K562 (cell line): Measurements from ENCODE around the gene PGS1. TPM values are rescaled to one million over a fixed set of nuclear protein-coding genes. Genes with fewer than 3 reads are reported as not detected.

Experiments used
- ATAC-seq: fragments of 200-7000 bp; cut with Tn5 transposase; 3 replicates; pipeline ENCODE4 v1.9.1; 2020; ENCODE audit warnings: moderate library complexity
- BruUV-seq: library from RNA; stranded (reverse); fragments of 400-500 nt; replicated peaks from 2 replicates; lab custom pipeline; 2021; lab: Mats Ljungman, UMichigan
- CTCF ChIA-PET: fragments of 300-600 bp; formaldehyde crosslinking; extraction: SDS; loops from one replicate; lab custom pipeline; 2021; ENCODE audit warnings: low intra/inter-chr PET ratio; lab: Yijun Ruan, JAX
- POLR2A ChIA-PET: fragments of 300-600, 350-650 bp; sonication (Branson Sonifier 250); formaldehyde crosslinking; extraction: SDS; loops from one replicate; lab custom pipeline; 2021; ENCODE audit warnings: antibody characterized with exemption, inconsistent platforms; lab: Yijun Ruan, JAX
- DNase-seq, 4 experiments: peaks; one replicate each; pipeline versions ENCODE4 v3.0.0 to v3.0.0-alpha.2; 2011 to 2018; ENCODE audit warnings: low spot score in 3 of 4, mixed read lengths in 3 of 4; ENCODE audit errors: extremely low read depth in 1 of 4
- FAIRE-seq: peaks from 2 replicates; lab custom pipeline; 2011; peaks lifted over from hg19 to GRCh38; lab: Jason Lieb, UNC
- H2AFZ ChIP-seq: 2 replicates; pipeline ENCODE4 v1.6.0; 2011; ENCODE audit warnings: low read depth, low read length, control low read depth, inconsistent platforms
- H3K27ac ChIP-seq: fragments of 200-600 bp; 3 replicates; pipeline ENCODE4 v1.8.0; 2011; ENCODE audit warnings: low read depth, mild to moderate bottlenecking, control low read depth, inconsistent platforms, low read length, moderate library complexity, mixed read lengths; ENCODE audit errors: extremely low read depth
- H3K27me3 ChIP-seq, 2 experiments: fragments of 300-600 bp in 1 of 2; 2 replicates in 1 of 2; 3 replicates in 1 of 2; pipeline versions ENCODE4 v1.6.0 to v1.8.0; 2011; ENCODE audit warnings: inconsistent platforms in 2 of 2, low read length in 2 of 2, mild to moderate bottlenecking in 1 of 2, mixed read lengths in 1 of 2, moderate library complexity in 1 of 2; ENCODE audit not compliant: control insufficient read depth in 2 of 2, insufficient read depth in 2 of 2
- H3K36me3 ChIP-seq: fragments of 300-600 bp; 3 replicates; pipeline ENCODE4 v1.8.0; 2011; ENCODE audit warnings: mild to moderate bottlenecking, low read length, inconsistent platforms; ENCODE audit not compliant: control insufficient read depth, insufficient read depth
- H3K4me1 ChIP-seq, 2 experiments: fragments of 200-600 bp in 1 of 2; replicated peaks in 1 of 2; 2 replicates in 1 of 2; 3 replicates in 1 of 2; pipeline versions ENCODE4 v1.5.1 to v1.8.0; 2011; ENCODE audit warnings: inconsistent platforms in 2 of 2, low read length in 2 of 2, mild to moderate bottlenecking in 1 of 2, mixed read lengths in 1 of 2, moderate library complexity in 1 of 2; ENCODE audit not compliant: control insufficient read depth in 2 of 2, insufficient read depth in 2 of 2
- H3K4me2 ChIP-seq: 2 replicates; pipeline ENCODE4 v1.6.1; 2011; ENCODE audit warnings: low read length, control low read depth, inconsistent platforms, mixed read lengths; ENCODE audit not compliant: insufficient read depth
- H3K4me3 ChIP-seq: fragments of 200-600 bp; sonication (generic), shearing (Covaris generic); 2 replicates; pipeline ENCODE4 v1.5.1; 2016; ENCODE audit warnings: control low read depth, inconsistent platforms
- H3K79me2 ChIP-seq: fragments of 200-600 bp; 3 replicates; pipeline ENCODE4 v1.8.0; 2011; ENCODE audit warnings: low read length, inconsistent platforms; ENCODE audit not compliant: control insufficient read depth, insufficient read depth
- H3K9ac ChIP-seq, 2 experiments: 2 replicates each; pipeline versions ENCODE4 v1.6.0 to v1.6.1; 2011; ENCODE audit warnings: low read depth in 2 of 2, low read length in 2 of 2, control low read depth in 1 of 2, inconsistent platforms in 1 of 2, mild to moderate bottlenecking in 1 of 2, mixed read lengths in 1 of 2; ENCODE audit not compliant: insufficient read depth in 1 of 2
- H3K9me1 ChIP-seq: one replicate; pipeline ENCODE4 v1.6.0; 2011; ENCODE audit warnings: inconsistent platforms, mild to moderate bottlenecking, low read length, moderate library complexity; ENCODE audit not compliant: control insufficient read depth, insufficient read depth
- H3K9me3 ChIP-seq: replicated peaks from 2 replicates; pipeline ENCODE4 v1.5.1; 2011; ENCODE audit warnings: low read depth, low read length, inconsistent platforms; ENCODE audit not compliant: control insufficient read depth, insufficient read depth
- H4K20me1 ChIP-seq: replicated peaks from 2 replicates; pipeline ENCODE4 v1.6.1; 2011; ENCODE audit warnings: low read length, inconsistent platforms, mixed read lengths; ENCODE audit not compliant: control insufficient read depth, insufficient read depth
- ELF1 ChIP-seq: fragments of 200-800 bp; sonication (Bioruptor generic); IDR thresholded peaks from 2 replicates; pipeline ENCODE4 v1.6.1; 2016; ENCODE audit warnings: missing genetic modification characterization, missing compliant biosample characterization
- FUS ChIP-seq: fragments of 200-400 bp; formaldehyde crosslinking; optimal IDR thresholded peaks from 2 replicates; pipeline ENCODE3; 2017; ENCODE audit warnings: low read depth, low read length
- ILK ChIP-seq: fragments of 450-650 bp; IDR thresholded peaks from 2 replicates; pipeline ENCODE4 v1.6.1; 2016; ENCODE audit warnings: missing genetic modification characterization, low read depth, mild to moderate bottlenecking, missing compliant biosample characterization, moderate library complexity, borderline replicate concordance
- MED1 ChIP-seq: sonication (generic); formaldehyde crosslinking; IDR thresholded peaks from 2 replicates; pipeline ENCODE4 v1.8.1; 2023; ENCODE audit warnings: missing genetic modification reagents, borderline replicate concordance
- MEIS2 ChIP-seq: fragments of 450-650 bp; IDR thresholded peaks from 2 replicates; pipeline ENCODE4 v1.6.1; 2014; ENCODE audit warnings: mild to moderate bottlenecking; ENCODE audit not compliant: partially characterized antibody
- NCOA6 ChIP-seq: fragments of 450-650 bp; IDR thresholded peaks from 2 replicates; pipeline ENCODE4 v1.6.1; 2017; ENCODE audit warnings: mild to moderate bottlenecking
- SMC3 ChIP-seq: conservative IDR thresholded peaks from 2 replicates; pipeline ENCODE4 v1.6.1; 2011; ENCODE audit warnings: low read depth, low read length, improper control_type of control experiment; ENCODE audit not compliant: insufficient read depth
- TAF9B ChIP-seq: fragments of 450-650 bp; IDR thresholded peaks from 2 replicates; pipeline ENCODE4 v1.6.1; 2018; ENCODE audit warnings: mild to moderate bottlenecking; ENCODE audit not compliant: partially characterized antibody
- XRCC4 ChIP-seq: IDR thresholded peaks from one replicate; pipeline ENCODE4 v1.6.1; 2011; ENCODE audit not compliant: insufficient read depth, insufficient read length; ENCODE audit errors: extremely low read depth
- YY1 ChIP-seq, 3 experiments: IDR thresholded peaks; 2 replicates each; pipeline ENCODE4 v1.6.1; 2011; ENCODE audit warnings: low read length in 2 of 3, mild to moderate bottlenecking in 2 of 3, moderate library complexity in 2 of 3, borderline replicate concordance in 1 of 3, control low read depth in 1 of 3, low read depth in 1 of 3; ENCODE audit not compliant: insufficient read depth in 3 of 3, insufficient replicate concordance in 2 of 3, control insufficient read depth in 1 of 3, insufficient read length in 1 of 3; ENCODE audit errors: extremely low read depth in 1 of 3
- WGBS: fragments of 100-300 bp; shearing (Covaris generic); methylation state at CpG from one replicate; pipeline ENCODE4 v1.1.6; 2016; ENCODE audit warnings: low coverage, mixed read lengths; ENCODE audit not compliant: insufficient coverage; ENCODE audit errors: missing lambda C conversion rate; 5-methylcytosine and 5-hydroxymethylcytosine counted together
- in situ Hi-C: fragments of 300-500 bp; cut with MboI; formaldehyde crosslinking; loops from 4 replicates; pipeline ENCODE4 v1.15.0; 2018; ENCODE audit warnings: inconsistent platforms, mixed read lengths
- intact Hi-C: fragments of 100-400 bp; cut with micrococcal nuclease; formaldehyde crosslinking; loops from 2 replicates; pipeline ENCODE4 v1.14.2; 2022
- polyA plus RNA-seq, 8 experiments: library from polyadenylated mRNA; depleted of rRNA in 4 of 8; stranded (reverse) in 5 of 8; unstranded in 3 of 8; fragments of >200 nt; fragmentation: Nextera tagmentation in 2 of 8; fragmentation: Illumina TruSeq in 1 of 8; extraction: Ambion mirVana in 2 of 8; extraction: Trizol in 1 of 8; gene quantifications; 2 replicates each; pipeline versions ENCODE4 v1.2.1 to v1.2.3, GENCODE V29; 2011 to 2014; ENCODE audit warnings: inconsistent platforms in 1 of 8, missing spikeins in 1 of 8
- total RNA-seq, 7 experiments: library from RNA; depleted of rRNA in 6 of 7; stranded (reverse); fragments of >200 nt in 6 of 7; fragmentation: Illumina TruSeq in 2 of 7; extraction: Trizol in 2 of 7; gene quantifications; 2 replicates each; pipeline versions ENCODE4 v1.2.1 to v1.2.3, GENCODE V29; 2011 to 2021; ENCODE audit warnings: low replicate concordance in 1 of 7
- TF ChIP-seq, protein P1 (sequence below): fragments of 450-650 bp; IDR thresholded peaks from 2 replicates; pipeline ENCODE4 v1.6.1; 2016; ENCODE audit warnings: low read depth
- TF ChIP-seq, protein P2 (sequence below): fragments of 250-450 bp; sonication (Bioruptor Pico); IDR thresholded peaks from 2 replicates; pipeline ENCODE4 v1.8.0; 2022; ENCODE audit warnings: moderate library complexity, mild to moderate bottlenecking, inconsistent platforms

Gene PGS1
- total and polyA plus RNA-seq, 9 of the 15 experiments (the other 6 are each of a cell fraction or from before 2014, with no cell fraction given) = 1.3 to 39.4 (median 22.3) TPM

DNA sequence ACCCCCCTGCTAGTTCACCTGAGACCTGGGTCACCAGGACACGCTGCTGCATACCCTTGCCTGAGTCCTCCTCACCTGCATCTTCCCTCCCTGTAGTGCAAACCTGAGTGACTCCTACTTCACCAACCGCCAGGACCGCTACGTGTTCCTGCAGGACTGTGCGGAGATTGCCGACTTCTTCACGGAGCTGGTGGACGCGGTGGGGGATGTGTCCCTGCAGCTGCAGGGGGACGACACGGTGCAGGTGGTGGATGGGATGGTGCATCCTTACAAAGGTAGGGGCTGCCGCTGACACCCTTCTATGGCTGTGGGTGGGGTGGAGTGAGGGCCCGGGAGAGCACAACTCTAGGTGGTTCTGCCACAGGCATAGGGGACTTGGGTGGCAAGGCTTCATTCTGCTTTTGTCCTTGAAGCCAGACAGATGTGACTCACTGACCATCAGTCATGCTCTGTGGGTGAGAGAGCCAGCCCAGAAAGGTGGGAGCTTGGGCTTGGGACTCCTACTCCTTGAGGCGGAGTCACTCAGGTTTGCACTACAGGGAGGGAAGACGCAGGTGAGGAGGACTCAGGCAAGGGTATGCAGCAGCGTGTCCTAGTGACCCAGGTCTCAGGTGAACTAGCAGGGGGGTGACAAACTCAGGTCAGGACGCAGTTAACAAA, 22.3 kb downstream of the PGS1 start:
- Histone ChIP-seq H3K79me2 (0 out of 3 replicates have a peak, but pooled peaks cover 2% of the 10 kb centered on the region), H3K9me1 (no peaks in the 10 kb centered on the region), H3K4me3 (no peak overlapping the region), H3K36me3 (peaks cover 90% of the 10 kb centered on the region; the same call in 2 of the 3 replicates), H4K20me1 (no peaks in the 10 kb centered on the region), H3K27me3 (no peaks in the 10 kb centered on the region), H3K9me3 (no peaks in the 10 kb centered on the region), H2AFZ (no peak overlapping the region), H3K9ac (no peak overlapping the region), H3K4me1 (peaks cover 0 to 4% of the 10 kb centered on the region in 2 experiments; a peak in 1 of 5 replicates), H3K4me2 (no peak overlapping the region), H3K27ac (no peak overlapping the region)
- POLR2A ChIA-PET = interaction anchor here (0.6 to 1.4 kb wide), 3 partner anchors 10 to 42 kb away, joined by 3 to 6 read pairs (median 3); no protein-coding TSS in a partner anchor
- FAIRE-seq = no peak
- no TSS peak for BruUV-seq
- no peak for ATAC-seq
- intact Hi-C loops (no loop called here), in situ Hi-C loops (no loop called here)
- DNase-seq = no peak
- CTCF ChIA-PET = no interaction called here
- WGBS = 85% methylated on average over 17 of the region's 17 CpGs
- no peak for TF ChIP-seq YY1 (IDR thresholded peaks at IDR 0.05; ENCODE audit: borderline replicate concordance in 1 of 3, control insufficient read depth in 1 of 3, extremely low read depth in 1 of 3, insufficient read depth in 3 of 3, insufficient read length in 1 of 3, insufficient replicate concordance in 2 of 3, low read depth in 1 of 3, low read length in 2 of 3)
- TF ChIP-seq NCOA6 = no peak
- no peak for TF ChIP-seq MEIS2
- no peak for TF ChIP-seq TAF9B
- TF ChIP-seq FUS = no peak
- TF ChIP-seq, protein P1, sequence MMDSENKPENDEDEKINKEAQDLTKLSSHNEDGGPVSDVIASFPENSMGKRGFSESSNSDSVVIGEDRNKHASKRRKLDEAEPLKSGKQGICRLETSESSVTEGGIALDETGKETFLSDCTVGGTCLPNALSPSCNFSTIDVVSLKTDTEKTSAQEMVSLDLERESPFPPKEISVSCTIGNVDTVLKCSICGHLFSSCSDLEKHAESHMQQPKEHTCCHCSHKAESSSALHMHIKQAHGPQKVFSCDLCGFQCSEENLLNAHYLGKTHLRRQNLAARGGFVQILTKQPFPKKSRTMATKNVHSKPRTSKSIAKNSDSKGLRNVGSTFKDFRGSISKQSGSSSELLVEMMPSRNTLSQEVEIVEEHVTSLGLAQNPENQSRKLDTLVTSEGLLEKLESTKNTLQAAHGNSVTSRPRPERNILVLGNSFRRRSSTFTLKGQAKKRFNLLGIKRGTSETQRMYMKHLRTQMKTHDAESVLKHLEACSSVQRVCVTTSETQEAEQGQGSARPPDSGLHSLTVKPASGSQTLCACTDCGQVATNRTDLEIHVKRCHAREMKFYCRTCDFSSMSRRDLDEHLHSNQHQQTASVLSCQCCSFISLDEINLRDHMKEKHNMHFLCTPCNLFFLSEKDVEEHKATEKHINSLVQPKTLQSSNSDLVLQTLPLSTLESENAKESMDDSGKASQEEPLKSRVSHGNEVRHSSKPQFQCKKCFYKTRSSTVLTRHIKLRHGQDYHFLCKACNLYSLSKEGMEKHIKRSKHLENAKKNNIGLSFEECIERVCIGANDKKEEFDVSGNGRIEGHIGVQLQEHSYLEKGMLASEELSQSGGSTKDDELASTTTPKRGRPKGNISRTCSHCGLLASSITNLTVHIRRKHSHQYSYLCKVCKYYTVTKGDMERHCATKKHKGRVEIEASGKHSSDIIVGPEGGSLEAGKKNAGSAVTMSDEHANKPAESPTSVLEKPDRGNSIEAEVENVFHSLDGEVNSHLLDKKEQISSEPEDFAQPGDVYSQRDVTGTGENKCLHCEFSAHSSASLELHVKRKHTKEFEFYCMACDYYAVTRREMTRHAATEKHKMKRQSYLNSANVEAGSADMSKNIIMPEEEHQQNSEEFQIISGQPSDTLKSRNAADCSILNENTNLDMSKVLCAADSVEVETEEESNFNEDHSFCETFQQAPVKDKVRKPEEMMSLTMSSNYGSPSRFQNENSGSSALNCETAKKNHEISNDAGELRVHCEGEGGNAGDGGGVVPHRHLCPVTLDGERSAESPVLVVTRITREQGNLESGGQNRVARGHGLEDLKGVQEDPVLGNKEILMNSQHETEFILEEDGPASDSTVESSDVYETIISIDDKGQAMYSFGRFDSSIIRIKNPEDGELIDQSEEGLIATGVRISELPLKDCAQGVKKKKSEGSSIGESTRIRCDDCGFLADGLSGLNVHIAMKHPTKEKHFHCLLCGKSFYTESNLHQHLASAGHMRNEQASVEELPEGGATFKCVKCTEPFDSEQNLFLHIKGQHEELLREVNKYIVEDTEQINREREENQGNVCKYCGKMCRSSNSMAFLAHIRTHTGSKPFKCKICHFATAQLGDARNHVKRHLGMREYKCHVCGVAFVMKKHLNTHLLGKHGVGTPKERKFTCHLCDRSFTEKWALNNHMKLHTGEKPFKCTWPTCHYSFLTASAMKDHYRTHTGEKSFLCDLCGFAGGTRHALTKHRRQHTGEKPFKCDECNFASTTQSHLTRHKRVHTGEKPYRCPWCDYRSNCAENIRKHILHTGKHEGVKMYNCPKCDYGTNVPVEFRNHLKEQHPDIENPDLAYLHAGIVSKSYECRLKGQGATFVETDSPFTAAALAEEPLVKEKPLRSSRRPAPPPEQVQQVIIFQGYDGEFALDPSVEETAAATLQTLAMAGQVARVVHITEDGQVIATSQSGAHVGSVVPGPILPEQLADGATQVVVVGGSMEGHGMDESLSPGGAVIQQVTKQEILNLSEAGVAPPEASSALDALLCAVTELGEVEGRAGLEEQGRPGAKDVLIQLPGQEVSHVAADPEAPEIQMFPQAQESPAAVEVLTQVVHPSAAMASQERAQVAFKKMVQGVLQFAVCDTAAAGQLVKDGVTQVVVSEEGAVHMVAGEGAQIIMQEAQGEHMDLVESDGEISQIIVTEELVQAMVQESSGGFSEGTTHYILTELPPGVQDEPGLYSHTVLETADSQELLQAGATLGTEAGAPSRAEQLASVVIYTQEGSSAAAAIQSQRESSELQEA = no peak
- TF ChIP-seq ILK (tag) = no peak
- no peak for TF ChIP-seq SMC3
- no peak for TF ChIP-seq ELF1 (tag)
- no peak for TF ChIP-seq XRCC4
- TF ChIP-seq, protein P2, sequence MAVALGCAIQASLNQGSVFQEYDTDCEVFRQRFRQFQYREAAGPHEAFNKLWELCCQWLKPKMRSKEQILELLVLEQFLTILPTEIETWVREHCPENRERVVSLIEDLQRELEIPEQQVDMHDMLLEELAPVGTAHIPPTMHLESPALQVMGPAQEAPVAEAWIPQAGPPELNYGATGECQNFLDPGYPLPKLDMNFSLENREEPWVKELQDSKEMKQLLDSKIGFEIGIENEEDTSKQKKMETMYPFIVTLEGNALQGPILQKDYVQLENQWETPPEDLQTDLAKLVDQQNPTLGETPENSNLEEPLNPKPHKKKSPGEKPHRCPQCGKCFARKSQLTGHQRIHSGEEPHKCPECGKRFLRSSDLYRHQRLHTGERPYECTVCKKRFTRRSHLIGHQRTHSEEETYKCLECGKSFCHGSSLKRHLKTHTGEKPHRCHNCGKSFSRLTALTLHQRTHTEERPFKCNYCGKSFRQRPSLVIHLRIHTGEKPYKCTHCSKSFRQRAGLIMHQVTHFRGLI (CRISPR knock-in tag) = no peak
- no peak for TF ChIP-seq MED1 (CRISPR knock-in tag)
